GM18868 (cell line): ENCODE data around the gene BTNL8.
"Not testable (repeated sequence)": the region's sequence is repeated elsewhere in the genome, so short reads cannot be mapped to it uniquely, and the experiment has no call there.

ENCODE experiments used
- ATAC-seq: cut with Tn5 transposase; IDR thresholded peaks from one replicate; pipeline ENCODE4 v1.9.1; 2021; ENCODE audit warnings: mild to moderate bottlenecking, moderate library complexity; ENCODE audit not compliant: unreplicated experiment

Gene BTNL8

DNA sequence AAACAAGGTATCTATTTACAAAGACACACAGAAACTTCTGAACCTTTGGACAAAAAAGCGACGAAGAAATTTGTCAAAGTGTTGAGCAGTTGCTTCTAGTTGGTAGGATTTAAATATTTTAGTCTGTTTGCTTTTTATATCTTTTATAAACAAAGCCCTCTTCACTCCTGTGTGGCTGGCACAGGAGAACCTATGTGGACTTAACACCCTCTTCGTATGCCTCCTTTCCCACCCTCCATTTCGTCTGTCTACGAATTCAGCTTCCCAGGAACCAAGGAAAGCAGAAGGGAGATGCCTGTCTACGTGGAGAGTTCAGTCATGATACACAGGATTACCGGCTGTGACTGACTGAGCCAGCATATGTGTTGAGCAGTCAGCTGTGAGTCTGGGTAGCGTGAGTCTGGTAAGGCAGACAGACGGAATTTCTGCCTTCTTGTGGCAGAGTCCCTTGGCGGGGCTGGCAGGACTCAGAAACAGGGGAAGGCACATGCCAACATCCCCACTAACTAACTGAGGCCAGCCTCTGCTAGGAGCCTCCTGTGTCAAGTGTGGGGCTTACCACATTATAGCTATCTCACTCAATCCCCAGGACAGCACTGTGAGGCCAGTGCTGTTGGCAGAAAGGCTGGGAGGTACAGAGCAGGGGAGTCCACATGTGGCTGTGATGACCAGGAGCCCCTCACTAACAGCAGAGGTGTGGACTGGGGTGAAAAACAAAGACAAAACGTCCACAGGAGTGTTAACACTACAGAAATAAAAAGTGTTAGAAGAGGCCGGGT, 24.0 kb upstream of the BTNL8 start:
- ATAC-seq = no peak

- ATAC-seq = no peak
Measured at GRCh38 chr5:180875860-180876426, 23.0 kb upstream of the BTNL8 start.

- ATAC-seq = not testable (repeated sequence)
Measured at GRCh38 chr5:180885845-180886529, 13.0 kb upstream of the BTNL8 start.

DNA sequence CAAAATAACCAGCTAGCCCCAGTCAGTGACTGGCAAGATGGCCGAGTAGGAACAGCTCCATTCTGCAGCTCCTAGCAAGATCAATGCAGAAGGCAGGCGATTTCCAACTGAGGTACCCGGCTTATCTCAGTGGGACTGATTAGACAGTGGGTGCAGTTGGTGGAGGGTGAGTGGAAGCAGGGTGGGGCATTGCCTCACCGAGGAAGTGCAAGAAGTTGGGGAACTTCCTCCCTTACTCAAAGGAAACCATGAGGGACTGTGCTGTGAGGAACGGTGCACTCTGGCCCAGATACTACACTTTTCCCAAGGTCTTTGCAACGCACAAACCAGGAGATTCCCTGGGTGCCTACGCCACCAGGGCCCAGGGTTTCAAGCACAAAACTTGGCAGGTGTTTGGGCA, 9.6 kb upstream of the BTNL8 start:
- ATAC-seq = no peak

- not testable (repeated sequence) for ATAC-seq
Measured at GRCh38 chr5:180895330-180895729, 3.6 kb upstream of the BTNL8 start.

DNA sequence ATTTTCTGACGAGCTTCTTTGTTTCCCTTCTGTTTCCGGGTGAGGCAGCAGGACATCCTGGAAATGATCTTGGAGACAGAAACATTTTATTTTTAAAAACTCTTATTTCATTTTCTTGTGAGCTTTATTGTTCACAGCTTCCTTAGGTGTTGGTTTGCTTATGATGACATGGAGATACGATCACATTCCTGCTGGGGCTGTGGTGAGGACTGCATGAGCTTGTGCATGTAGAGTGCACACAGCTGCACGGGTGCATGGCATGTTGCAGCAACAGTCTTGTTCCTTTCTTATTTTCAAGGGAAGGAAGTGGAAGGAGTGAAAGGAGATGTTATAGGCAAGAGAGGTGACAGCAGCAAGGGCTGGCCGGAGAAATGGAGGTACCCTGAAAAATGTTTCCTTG, 1.2 kb downstream of the BTNL8 start:
- ATAC-seq = no peak

DNA sequence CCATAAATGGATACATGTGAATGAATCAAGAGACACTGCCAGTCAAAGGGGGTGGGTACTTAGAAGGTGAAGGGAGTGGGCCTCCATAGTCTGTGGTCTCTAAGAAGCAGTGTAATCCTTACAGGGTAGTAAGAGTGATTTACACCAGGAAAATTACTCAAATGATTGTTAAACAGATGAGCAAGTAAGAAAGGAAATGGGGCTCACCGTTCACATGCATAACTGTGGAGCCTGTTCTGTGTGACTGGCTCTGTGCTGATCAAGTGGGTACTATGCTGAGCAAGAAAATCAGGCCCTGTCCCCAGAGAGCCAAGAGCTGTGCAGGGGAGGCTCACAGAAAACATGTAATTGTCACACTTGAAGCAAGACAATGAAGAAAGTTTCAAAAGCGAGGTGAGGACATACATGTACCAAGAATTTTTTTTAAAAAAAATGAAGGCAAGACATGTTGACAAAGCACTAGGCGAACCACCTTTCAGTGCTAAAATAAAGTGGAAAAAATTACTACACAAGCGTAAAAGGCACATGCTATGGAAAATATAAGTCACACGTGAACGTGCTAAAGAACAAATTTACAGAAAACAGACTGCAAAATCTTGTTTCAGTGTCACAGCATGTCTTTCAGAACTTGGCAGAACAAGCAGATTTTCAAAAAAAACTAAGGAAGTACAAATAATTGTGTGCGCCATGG, 2.5 kb downstream of the BTNL8 start:
- no peak for ATAC-seq

GRCh38 chr5:180908400-180908799, 9.4 kb downstream of the BTNL8 start:
- no peak for ATAC-seq

DNA sequence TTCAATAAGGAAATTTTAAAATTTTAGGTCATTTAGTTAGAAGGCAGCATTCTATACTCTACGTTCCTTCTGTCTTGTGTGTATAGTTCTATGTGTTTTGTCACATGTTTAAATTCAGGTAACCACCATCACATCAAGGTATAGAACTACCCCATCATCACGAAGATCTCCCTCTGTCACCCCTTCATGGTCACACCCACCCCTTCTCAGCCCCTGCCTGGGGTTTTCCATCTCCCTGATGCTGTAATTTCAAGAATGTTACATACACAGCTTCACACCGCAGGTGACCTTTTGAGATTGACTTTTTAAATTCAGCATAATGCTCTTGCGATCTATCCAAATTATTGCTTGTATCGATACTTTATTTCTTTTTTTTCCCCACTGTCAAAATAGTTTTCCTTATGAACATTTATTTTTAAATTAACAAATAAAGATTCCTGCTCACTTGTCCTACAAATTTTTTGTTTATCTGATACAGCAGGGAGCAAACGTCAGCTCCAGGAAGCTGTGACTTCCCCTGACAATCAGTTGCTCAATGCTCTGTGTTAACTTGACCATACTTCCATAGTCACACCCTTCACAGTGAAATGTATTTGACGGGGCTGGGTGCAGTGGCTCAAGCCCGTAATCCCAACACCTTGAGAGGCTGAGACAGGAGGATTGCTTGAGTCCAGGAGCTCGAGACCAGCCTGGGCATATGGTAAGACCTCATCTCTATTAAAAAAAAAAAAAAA, 10.2 kb downstream of the BTNL8 start:
- no peak for ATAC-seq

- ATAC-seq = no peak
Measured at GRCh38 chr5:180909782-180910181, 10.8 kb downstream of the BTNL8 start.

- ATAC-seq = no peak
Measured at GRCh38 chr5:180910182-180910581, 11.2 kb downstream of the BTNL8 start.

- ATAC-seq = no peak
Measured at GRCh38 chr5:180910735-180911134, 11.8 kb downstream of the BTNL8 start.

- no peak for ATAC-seq
Measured at GRCh38 chr5:180914646-180915045, 15.7 kb downstream of the BTNL8 start.

GRCh38 chr5:180915924-180916323, 17.0 kb downstream of the BTNL8 start:
- no peak for ATAC-seq

- ATAC-seq = no peak
Measured at GRCh38 chr5:180918380-180918779, 19.4 kb downstream of the BTNL8 start.

- ATAC-seq = no peak
Measured at GRCh38 chr5:180920710-180921109, 21.8 kb downstream of the BTNL8 start.

DNA sequence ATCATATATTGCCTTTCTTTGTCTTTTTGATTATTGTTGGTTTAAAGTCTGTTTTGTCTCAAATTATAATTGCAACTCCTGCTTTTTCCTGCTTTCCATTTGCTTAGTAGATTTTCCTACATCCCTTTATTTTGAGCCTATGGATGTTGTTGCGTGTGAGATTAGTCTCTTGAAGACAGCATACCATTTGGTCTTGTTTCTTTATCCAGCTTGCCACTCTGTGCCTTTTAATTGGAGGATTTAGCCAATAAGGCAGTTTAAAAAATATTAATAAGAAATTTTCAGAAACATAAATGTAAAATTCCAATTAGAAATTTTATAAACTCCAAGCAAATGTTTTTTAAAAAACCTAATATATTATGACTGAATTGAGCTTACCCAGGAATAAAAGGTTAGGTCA, 24.0 kb downstream of the BTNL8 start:
- ATAC-seq = no peak

DNA sequence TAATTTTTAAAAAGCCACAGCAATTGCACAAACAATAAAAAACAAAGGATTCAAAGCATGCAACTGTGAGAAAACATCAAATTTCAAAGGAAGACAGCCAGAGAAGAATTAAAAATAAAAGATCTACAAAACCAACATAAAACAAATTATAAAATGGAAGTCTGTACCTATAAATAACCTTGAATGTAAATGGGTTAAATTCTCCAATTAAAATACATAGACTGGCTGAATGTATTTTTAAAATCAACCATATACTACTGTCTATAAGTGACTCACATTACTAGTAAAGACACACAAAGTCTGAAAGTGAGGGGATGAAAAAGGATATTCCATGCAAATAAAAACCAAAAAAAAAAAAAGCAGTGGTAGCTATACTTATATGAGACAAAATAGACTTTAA, 33.7 kb downstream of the BTNL8 start:
- no peak for ATAC-seq

DNA sequence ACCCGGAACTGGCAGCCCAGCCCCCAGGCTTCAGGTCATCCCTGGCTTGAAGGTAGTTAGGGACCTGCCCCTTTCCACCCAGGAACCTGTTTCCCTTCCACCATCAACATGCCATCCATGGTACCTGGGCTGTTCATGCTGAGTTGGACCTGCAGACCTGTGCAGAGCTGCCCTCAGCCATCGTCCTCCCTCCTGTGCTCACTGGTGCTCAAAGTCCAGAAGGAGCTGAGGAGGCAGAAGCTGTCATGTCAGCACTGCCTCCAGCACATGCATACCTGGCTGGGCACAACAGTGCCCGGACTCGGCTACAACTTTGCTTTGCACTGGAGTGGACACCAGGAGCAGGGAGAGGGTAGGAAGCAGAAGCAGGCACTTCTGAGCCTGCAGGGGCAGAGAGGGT, 36.2 kb downstream of the BTNL8 start:
- no peak for ATAC-seq

- ATAC-seq = no peak
Measured at GRCh38 chr5:180938294-180938693, 39.3 kb downstream of the BTNL8 start.
